ENCODE data around the gene OAS3.

DNA sequence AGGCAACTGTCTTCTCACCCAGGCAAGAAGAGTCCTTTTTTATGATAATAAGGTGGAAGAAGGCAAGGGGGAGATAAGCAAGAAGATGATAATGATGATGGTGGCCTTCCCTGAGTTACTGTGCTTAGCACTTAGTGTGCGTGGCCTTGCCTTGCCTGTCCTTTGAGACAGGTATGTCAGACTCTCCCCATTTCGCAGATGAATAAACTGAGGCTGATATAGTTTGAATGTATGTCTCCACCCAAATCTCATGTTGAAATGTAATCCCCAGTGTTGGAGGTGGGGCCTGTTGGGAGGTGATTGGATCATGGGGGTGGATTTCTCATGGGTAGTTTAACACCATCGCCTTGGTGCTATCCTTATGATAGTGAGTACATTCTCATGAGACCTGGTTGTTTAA, 8.6 kb upstream of the OAS3 start:
- TF ChIP-seq, protein P1, sequence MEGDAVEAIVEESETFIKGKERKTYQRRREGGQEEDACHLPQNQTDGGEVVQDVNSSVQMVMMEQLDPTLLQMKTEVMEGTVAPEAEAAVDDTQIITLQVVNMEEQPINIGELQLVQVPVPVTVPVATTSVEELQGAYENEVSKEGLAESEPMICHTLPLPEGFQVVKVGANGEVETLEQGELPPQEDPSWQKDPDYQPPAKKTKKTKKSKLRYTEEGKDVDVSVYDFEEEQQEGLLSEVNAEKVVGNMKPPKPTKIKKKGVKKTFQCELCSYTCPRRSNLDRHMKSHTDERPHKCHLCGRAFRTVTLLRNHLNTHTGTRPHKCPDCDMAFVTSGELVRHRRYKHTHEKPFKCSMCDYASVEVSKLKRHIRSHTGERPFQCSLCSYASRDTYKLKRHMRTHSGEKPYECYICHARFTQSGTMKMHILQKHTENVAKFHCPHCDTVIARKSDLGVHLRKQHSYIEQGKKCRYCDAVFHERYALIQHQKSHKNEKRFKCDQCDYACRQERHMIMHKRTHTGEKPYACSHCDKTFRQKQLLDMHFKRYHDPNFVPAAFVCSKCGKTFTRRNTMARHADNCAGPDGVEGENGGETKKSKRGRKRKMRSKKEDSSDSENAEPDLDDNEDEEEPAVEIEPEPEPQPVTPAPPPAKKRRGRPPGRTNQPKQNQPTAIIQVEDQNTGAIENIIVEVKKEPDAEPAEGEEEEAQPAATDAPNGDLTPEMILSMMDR (IDR thresholded peaks at IDR 0.05): no peak
- no peak for TF ChIP-seq POLR2A (IDR thresholded peaks at IDR 0.05)

Data from testis (tissue), 2 donors.